ENCODE measurements around the gene TEAD1.

Gene TEAD1

GRCh38 chr11:12802418-12803085 is 128.3 kb downstream of the TEAD1 start:
- no peak for DNase-seq (ENCODE audit: low read depth in 1 of 2, low spot score in 1 of 2)
- H3K27ac ChIP-seq (replicated peaks), result no peak overlapping the region
- H3K27me3 ChIP-seq (ENCODE audit: insufficient read depth, poor library complexity, severe bottlenecking), result peaks cover 12% of the 10 kb centered on the region
- no peak overlapping the region for H3K4me3 ChIP-seq (replicated peaks; ENCODE audit: insufficient read depth, low read length)
- TF ChIP-seq GABPA (IDR thresholded peaks at IDR 0.05; ENCODE audit: low read depth) (no peak), POLR2AphosphoS5 (IDR thresholded peaks at IDR 0.05; ENCODE audit: low read depth) (no peak), SPI1 (IDR thresholded peaks at IDR 0.05; ENCODE audit: borderline replicate concordance, low read depth) (no peak)
- TF ChIP-seq, protein P1, sequence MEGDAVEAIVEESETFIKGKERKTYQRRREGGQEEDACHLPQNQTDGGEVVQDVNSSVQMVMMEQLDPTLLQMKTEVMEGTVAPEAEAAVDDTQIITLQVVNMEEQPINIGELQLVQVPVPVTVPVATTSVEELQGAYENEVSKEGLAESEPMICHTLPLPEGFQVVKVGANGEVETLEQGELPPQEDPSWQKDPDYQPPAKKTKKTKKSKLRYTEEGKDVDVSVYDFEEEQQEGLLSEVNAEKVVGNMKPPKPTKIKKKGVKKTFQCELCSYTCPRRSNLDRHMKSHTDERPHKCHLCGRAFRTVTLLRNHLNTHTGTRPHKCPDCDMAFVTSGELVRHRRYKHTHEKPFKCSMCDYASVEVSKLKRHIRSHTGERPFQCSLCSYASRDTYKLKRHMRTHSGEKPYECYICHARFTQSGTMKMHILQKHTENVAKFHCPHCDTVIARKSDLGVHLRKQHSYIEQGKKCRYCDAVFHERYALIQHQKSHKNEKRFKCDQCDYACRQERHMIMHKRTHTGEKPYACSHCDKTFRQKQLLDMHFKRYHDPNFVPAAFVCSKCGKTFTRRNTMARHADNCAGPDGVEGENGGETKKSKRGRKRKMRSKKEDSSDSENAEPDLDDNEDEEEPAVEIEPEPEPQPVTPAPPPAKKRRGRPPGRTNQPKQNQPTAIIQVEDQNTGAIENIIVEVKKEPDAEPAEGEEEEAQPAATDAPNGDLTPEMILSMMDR (IDR thresholded peaks at IDR 0.05; ENCODE audit: insufficient read depth, low read length), result no peak
- TF ChIP-seq, protein P2, sequence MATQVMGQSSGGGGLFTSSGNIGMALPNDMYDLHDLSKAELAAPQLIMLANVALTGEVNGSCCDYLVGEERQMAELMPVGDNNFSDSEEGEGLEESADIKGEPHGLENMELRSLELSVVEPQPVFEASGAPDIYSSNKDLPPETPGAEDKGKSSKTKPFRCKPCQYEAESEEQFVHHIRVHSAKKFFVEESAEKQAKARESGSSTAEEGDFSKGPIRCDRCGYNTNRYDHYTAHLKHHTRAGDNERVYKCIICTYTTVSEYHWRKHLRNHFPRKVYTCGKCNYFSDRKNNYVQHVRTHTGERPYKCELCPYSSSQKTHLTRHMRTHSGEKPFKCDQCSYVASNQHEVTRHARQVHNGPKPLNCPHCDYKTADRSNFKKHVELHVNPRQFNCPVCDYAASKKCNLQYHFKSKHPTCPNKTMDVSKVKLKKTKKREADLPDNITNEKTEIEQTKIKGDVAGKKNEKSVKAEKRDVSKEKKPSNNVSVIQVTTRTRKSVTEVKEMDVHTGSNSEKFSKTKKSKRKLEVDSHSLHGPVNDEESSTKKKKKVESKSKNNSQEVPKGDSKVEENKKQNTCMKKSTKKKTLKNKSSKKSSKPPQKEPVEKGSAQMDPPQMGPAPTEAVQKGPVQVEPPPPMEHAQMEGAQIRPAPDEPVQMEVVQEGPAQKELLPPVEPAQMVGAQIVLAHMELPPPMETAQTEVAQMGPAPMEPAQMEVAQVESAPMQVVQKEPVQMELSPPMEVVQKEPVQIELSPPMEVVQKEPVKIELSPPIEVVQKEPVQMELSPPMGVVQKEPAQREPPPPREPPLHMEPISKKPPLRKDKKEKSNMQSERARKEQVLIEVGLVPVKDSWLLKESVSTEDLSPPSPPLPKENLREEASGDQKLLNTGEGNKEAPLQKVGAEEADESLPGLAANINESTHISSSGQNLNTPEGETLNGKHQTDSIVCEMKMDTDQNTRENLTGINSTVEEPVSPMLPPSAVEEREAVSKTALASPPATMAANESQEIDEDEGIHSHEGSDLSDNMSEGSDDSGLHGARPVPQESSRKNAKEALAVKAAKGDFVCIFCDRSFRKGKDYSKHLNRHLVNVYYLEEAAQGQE (IDR thresholded peaks at IDR 0.05; ENCODE audit: insufficient replicate concordance, low read depth), result no peak

GRCh38 chr11:12803086-12803826 is 129.0 kb downstream of the TEAD1 start:
- no peak overlapping the region for H3K27ac ChIP-seq (replicated peaks)
- no peak for DNase-seq (ENCODE audit: low read depth in 1 of 2, low spot score in 1 of 2)
- TF ChIP-seq, protein P2 (IDR thresholded peaks at IDR 0.05; ENCODE audit: insufficient replicate concordance, low read depth), result no peak
- TF ChIP-seq POLR2AphosphoS5 (IDR thresholded peaks at IDR 0.05; ENCODE audit: low read depth), result no peak
- H3K4me3 ChIP-seq (replicated peaks; ENCODE audit: insufficient read depth, low read length), result no peak overlapping the region
- peaks cover 12% of the 10 kb centered on the region for H3K27me3 ChIP-seq (ENCODE audit: insufficient read depth, poor library complexity, severe bottlenecking)

GRCh38 chr11:12806113-12806512 is 131.9 kb downstream of the TEAD1 start:
- H3K27ac ChIP-seq (replicated peaks), result no peak overlapping the region
- H3K4me3 ChIP-seq (replicated peaks; ENCODE audit: insufficient read depth, low read length), result no peak overlapping the region
- DNase-seq (ENCODE audit: low read depth in 1 of 2, low spot score in 1 of 2), result no peak
- TF ChIP-seq POLR2AphosphoS5 (IDR thresholded peaks at IDR 0.05; ENCODE audit: low read depth) (no peak), GABPA (IDR thresholded peaks at IDR 0.05; ENCODE audit: low read depth) (no peak), SPI1 (IDR thresholded peaks at IDR 0.05; ENCODE audit: borderline replicate concordance, low read depth) (no peak)
- TF ChIP-seq, protein P1 (IDR thresholded peaks at IDR 0.05; ENCODE audit: insufficient read depth, low read length), result no peak
- TF ChIP-seq, protein P2 (IDR thresholded peaks at IDR 0.05; ENCODE audit: insufficient replicate concordance, low read depth), result no peak
- H3K27me3 ChIP-seq (ENCODE audit: insufficient read depth, poor library complexity, severe bottlenecking), result peaks cover 2% of the 10 kb centered on the region
